CD4-positive, alpha-beta T cell treated with Interleukin-1 beta for 1 hour (primary cell): ENCODE measurements around the gene ARHGAP26.

Source experiments
- DNase-seq, 2 donors: peaks; one replicate each; pipeline ENCODE4 v3.0.0-alpha.2; 2020 to 2022

The ARHGAP26 gene

GRCh38 chr5:143051244-143052058, 281.3 kb downstream of the ARHGAP26 start:
- no peak for DNase-seq

DNA sequence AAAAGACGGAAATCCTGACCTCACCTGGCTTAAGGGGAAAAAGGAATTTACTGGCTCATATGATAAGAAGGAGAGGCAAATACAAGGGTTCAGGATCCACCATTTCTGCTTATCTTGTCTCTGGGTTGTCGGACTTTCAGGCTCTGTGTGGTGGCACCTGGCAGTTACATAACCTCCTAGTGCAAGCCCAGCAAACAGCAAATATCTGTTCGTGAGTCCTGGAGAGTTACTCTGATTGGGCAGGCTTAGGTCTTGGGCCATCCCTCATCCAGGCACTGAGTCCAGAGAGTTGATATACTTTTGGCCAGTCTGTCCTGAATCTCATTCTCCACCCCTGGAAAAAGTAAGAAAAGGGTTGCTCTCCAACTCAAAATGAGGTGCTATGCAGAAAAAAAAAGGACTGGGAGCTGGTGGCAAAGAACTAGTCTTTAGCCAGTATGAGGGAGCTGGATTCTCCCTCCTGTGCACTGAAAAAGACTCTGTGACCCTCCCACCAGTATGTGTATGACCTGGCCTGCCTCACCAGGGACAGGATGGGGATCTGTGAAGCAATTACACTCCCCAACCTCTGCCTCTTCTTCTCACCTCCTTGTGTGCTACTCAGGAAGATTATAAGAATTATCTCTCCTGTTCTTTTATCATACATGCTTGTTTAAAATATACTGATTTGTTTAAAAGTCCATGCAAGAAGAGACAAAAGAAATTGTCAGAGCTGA, 282.9 kb downstream of the ARHGAP26 start:
- DNase-seq, result no peak

GRCh38 chr5:143053780-143054179, 283.6 kb downstream of the ARHGAP26 start:
- DNase-seq, result no peak

DNA sequence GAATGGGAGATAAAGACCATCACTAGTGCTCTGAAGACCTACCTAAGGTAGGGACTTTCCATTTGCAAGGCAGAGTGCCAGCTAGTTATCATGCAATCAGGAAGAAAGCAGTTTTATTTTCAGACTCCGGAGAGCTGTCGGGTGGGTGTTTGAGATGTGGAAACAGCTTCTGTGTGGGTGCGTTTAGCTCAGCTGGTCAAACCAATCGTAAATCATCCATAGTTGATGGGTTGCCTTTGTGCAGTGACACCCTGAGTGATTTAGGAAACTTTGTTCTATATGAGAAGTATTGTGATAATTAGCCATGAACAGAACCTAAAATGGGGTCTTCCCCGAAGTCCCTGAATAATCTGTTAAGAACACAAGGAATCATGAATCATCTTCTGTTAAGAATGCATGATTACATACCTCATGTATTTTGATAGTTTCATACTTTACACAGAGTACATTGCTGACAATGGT, 284.3 kb downstream of the ARHGAP26 start:
- peak in 1 of 2 donors; percentile 24 for DNase-seq

GRCh38 chr5:143055596-143056338, 285.6 kb downstream of the ARHGAP26 start:
- DNase-seq, result no peak

DNA sequence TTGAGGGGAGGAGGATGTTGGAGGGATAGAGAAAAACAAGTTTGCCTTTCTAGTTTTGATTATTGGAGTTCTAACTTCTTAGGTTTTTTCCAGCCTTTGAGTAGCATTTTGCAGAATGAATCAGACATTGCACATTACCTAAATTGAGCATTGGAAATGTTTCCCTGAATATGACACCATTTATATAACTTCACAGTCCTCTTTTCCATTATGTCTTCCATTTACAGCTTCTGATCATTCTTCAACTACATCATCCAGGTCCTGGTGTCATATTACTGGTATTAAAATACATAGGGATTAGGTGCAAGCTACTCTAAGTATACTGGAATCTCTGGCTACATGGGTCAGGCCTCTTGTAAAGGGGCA, 286.1 kb downstream of the ARHGAP26 start:
- DNase-seq, result no peak

DNA sequence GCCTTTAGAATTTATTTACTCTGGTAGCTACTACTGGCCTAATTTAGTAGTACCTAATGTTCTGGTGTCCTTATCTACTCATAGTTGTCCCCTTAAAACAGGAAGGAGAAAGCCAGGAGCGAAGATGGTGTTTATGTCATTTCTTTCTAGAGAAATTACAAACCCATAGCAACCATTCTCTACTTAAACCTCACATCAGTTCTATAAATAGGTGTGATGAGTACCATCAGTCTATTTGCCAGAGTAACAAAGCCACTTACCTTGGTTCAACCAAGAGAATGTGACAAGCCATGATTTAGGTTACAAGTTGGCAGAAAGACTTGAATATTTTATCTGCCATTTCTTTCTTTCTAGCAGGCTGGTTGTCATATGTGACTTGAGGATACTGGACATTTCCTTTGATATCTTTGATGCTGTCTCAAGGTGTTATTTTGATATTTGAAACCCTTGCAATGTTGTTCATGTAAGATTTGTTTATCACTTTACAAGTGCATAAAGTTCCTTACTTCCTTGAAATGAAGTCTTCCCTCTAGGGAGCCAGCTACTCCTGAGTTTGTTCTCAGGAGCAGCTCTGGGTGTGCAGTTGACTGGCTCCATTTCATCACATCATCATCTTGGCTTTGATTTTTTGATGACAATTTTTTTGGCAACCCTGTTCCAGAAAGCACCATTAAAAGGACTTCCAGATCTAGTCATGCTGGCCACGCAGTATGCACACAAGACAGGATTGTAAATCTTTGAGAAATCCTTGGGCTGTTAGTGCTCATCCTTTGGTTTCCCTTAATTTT, 286.8 kb downstream of the ARHGAP26 start:
- no peak for DNase-seq

GRCh38 chr5:143057580-143057999, 287.4 kb downstream of the ARHGAP26 start:
- DNase-seq, result no peak

DNA sequence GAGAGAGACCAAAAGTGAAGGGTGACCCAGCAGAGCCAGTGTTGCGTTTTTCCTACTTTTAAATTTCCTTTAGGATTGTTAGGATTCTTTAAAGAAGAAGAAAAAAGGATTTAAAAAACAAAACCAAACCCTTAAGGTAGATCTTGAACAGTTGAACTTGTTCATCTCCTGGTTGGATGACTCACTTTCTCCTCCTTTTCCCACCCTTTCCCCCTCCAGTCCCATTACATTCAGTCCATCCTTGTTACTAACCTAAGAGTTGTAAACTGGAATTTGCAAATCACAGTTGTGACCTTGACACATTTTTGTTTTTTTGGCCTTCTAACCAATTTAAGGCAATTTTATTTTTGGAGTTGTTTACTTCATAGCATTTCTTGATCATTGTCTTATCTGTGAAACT, 289.2 kb downstream of the ARHGAP26 start:
- no peak for DNase-seq

- DNase-seq, result no peak
Measured at GRCh38 chr5:143059976-143060765, 290.0 kb downstream of the ARHGAP26 start.

DNA sequence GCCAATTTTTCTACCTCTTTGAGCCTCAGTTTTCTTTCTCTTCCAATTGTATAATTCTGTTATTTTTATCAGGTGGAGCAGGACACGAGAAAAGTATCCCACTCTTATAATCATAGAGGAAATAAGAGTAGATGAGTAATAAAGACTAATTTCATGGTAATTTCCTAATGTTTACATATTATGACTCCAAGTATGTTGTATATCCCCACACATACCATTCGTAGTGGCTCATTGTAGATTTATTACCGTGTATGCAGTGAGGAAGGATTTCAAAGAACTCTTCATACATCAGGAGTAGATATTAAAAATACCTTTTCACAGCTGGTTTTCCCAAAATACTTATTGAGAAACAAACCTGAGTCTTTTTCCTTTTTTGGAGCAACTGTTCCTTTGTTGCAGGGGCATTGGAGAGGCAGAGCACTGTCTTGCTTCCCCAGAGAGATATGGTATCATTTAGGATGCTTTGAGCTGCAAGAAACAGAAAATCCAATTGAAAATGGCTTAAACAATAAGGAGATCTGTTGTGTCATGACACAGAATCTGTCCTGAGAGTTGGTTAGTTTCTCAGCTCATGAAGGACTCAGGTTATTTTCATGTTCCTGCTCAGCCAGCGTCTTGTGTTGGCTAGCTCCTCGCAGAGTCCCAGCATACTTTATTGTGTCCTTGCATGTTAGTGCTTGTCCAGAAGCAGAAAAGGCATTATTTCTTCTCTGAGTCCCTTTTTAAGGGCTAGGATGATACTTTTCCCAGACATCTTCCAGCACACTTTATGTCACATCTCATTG, 291.2 kb downstream of the ARHGAP26 start:
- DNase-seq, result no peak

DNA sequence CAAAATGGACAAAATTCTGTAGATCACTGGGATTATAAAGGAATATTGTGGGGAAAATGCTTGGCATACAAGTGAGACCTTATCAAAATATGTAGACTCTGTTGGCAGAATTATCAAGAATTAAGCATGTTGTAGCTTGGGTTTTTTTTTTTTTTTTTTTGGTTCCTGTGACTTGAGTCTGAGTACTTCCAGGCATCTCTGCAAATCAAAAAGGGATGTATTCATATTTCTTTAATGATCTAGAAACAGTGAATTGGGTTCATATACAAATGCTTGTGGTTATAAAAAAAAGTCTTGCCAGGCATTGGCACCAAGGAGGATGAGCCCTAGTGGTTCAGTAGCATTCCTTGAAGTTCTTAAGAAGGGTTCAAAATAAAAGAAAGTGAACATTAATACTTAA, 292.2 kb downstream of the ARHGAP26 start:
- no peak for DNase-seq

GRCh38 chr5:143063175-143063970, 293.2 kb downstream of the ARHGAP26 start:
- DNase-seq, result no peak

DNA sequence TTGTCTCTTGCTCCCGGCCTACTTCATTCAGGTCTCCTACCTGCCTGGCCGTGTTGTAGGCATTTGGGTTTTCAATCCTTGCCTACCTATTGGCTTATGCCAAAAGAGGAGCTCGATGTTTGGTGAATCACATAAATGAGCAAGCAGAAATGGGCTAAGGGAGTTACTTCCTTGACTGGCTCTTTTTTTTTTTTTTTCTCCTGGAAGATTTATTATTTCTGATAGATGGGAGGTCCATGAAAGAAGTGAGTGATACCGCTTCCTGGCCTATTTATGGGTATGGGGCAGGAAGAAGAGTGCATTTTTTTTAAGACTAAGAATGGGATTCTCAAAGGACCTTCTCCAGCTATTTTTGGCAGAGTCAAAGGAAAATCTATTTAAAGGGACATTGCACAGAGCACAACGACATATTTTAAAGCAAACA, 294.1 kb downstream of the ARHGAP26 start:
- no peak for DNase-seq

GRCh38 chr5:143064676-143065075, 294.5 kb downstream of the ARHGAP26 start:
- DNase-seq, result no peak

GRCh38 chr5:143065185-143065965, 295.2 kb downstream of the ARHGAP26 start:
- DNase-seq, result no peak

GRCh38 chr5:143065996-143066522, 295.9 kb downstream of the ARHGAP26 start:
- DNase-seq, result no peak

DNA sequence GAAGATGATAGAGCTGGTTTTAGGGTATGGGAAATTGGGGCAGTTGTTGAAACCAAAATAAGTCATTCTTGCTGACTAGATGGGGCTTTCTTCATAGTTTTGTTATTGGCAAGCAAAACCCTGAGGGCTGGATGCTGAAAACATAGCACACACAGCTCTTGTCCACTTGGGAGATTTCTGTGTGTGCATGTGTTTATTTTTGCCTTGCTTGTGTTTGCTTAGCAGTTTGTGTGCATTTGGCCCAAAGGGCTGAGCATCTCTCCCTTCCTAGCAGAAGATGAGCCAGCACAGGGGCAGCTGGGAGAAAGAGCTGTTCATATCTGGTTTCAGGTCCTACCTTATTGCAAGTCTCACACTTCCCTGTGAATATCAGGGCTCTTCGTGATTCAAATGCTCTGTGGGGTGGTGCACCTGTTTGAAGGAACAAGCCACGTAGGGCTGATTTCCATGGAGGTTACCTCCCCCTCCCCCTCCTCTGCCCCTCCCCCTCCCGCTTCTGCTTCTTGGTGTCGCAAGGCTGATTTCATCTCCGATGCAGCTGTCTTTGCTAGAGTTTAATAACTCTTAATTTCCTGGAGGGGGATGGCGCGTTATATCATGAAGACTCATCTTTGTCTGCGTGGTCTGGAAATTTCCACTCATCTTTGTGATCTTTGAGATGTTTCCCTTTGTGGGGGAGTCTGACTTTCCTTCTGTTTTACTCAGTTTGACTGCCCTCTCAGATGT, 296.5 kb downstream of the ARHGAP26 start:
- DNase-seq, result peak in 1 of 2 donors; percentile 5
